Esophagus muscularis mucosa (tissue), 4 donors: ENCODE results near the gene MAP2K6. TPM values are rescaled to one million over a fixed set of nuclear protein-coding genes. Genes with fewer than 3 reads are reported as not detected.

ENCODE experiments used
- DNase-seq: peaks from one replicate; pipeline ENCODE4 v3.0.0-alpha.2; 2017; ENCODE audit errors: extremely low spot score
- H3K27ac ChIP-seq, 4 donors: fragments of 200-600 bp; sonication (generic); replicated peaks in 1 of 4; 1 replicate in 3 of 4; 2 replicates in 1 of 4; pipeline ENCODE4 v1.5.1; 2016 to 2019; ENCODE audit warnings: mild to moderate bottlenecking in 1 of 4
- H3K27me3 ChIP-seq, 4 donors: fragments of 200-600 bp; sonication (generic); one replicate each; pipeline versions ENCODE4 v1.5.1 to v1.6.0; 2016 to 2019
- H3K36me3 ChIP-seq, 4 donors: fragments of 200-600 bp; sonication (generic); one replicate each; pipeline ENCODE4 v1.5.1; 2016 to 2019
- H3K4me1 ChIP-seq, 4 donors: fragments of 200-600 bp; sonication (generic); one replicate each; pipeline ENCODE4 v1.5.1; 2016 to 2019
- H3K4me3 ChIP-seq, 4 donors: fragments of 200-600 bp; sonication (generic); 1 replicate in 2 of 4; 2 replicates in 2 of 4; pipeline ENCODE4 v1.5.1; 2016 to 2019; ENCODE audit warnings: mild to moderate bottlenecking in 4 of 4, moderate library complexity in 1 of 4
- H3K9me3 ChIP-seq, 4 donors: fragments of 200-600 bp; sonication (generic); 1 replicate in 3 of 4; 2 replicates in 1 of 4; pipeline ENCODE4 v1.5.1; 2016 to 2019
- CTCF ChIP-seq, 3 experiments: fragments of 200-600 bp in 2 of 3; fragments of 450-650 bp in 1 of 3; sonication (generic) in 2 of 3; IDR thresholded peaks; one replicate each; pipeline ENCODE4 v1.5.1; 2017 to 2019; ENCODE audit warnings: antibody characterized with exemption in 3 of 3, mild to moderate bottlenecking in 2 of 3, moderate library complexity in 1 of 3
- EP300 ChIP-seq: sonication (generic); formaldehyde crosslinking; IDR thresholded peaks from one replicate; pipeline ENCODE4 v1.6.1; 2017; ENCODE audit warnings: antibody characterized with exemption
- POLR2A ChIP-seq: fragments of 450-650 bp; IDR thresholded peaks from one replicate; pipeline ENCODE4 v1.6.1; 2017; ENCODE audit warnings: antibody characterized with exemption, moderate library complexity, mild to moderate bottlenecking, low read depth
- POLR2AphosphoS5 ChIP-seq, 2 donors: sonication (generic); formaldehyde crosslinking; IDR thresholded peaks; one replicate each; pipeline ENCODE4 v1.6.1; 2017; ENCODE audit warnings: antibody characterized with exemption in 2 of 2
- WGBS: methylation state at CpG from one replicate; pipeline ENCODE4 v1.1.5; 2018; 5-methylcytosine and 5-hydroxymethylcytosine counted together
- intact Hi-C: fragments of 100-400 bp; cut with DNase I; formaldehyde crosslinking; loops from one replicate; pipeline ENCODE4 v1.15.1; 2023
- total RNA-seq, 4 donors: library from RNA; depleted of rRNA; stranded (reverse); fragments of >200 nt; gene quantifications; one replicate each; pipeline versions ENCODE4 v1.1.0 to v1.2.1, GENCODE V29; 2016

The MAP2K6 gene
- total RNA-seq, 4 donors from 2014 or later = 0.83 to 3.1 (median 1.5) TPM

- Histone ChIP-seq H3K36me3 (no peaks in the 10 kb centered on the region), H3K27me3 (no peaks in the 10 kb centered on the region), H3K4me1 (peaks cover 0 to 8% (median 3%) of the 10 kb centered on the region in 4 donors), H3K9me3 (no peaks in the 10 kb centered on the region), H3K27ac (peak overlapping the region in 1 of 4 donors; percentile 10), H3K4me3 (no peak overlapping the region)
- TF ChIP-seq EP300 (no peak), POLR2A (no peak), CTCF (IDR thresholded peaks at IDR 0.05) (no peak), POLR2AphosphoS5 (IDR thresholded peaks at IDR 0.05) (no peak)
- WGBS = 61% methylated on average over 12 of the region's 12 CpGs
- no peak for DNase-seq
- intact Hi-C loops = no loop called here
Measured at GRCh38 chr17:69460963-69461922, 46.7 kb downstream of the MAP2K6 start.

GRCh38 chr17:69461951-69462369 lies 47.5 kb downstream of the MAP2K6 start:
- no peaks in the 10 kb centered on the region for H3K27me3 ChIP-seq
- TF ChIP-seq CTCF (IDR thresholded peaks at IDR 0.05) (no peak), EP300 (no peak), POLR2AphosphoS5 (IDR thresholded peaks at IDR 0.05) (no peak), POLR2A (no peak)
- H3K9me3 ChIP-seq = no peaks in the 10 kb centered on the region
- no peak overlapping the region for H3K4me3 ChIP-seq
- WGBS = 89% methylated on average over 11 of the region's 11 CpGs
- no peak overlapping the region for H3K27ac ChIP-seq
- DNase-seq = no peak
- peaks cover 0 to 8% (median 3%) of the 10 kb centered on the region in 4 donors for H3K4me1 ChIP-seq
- intact Hi-C loops = no loop called here
- no peaks in the 10 kb centered on the region for H3K36me3 ChIP-seq

GRCh38 chr17:69462882-69463281 lies 48.4 kb downstream of the MAP2K6 start:
- H3K9me3 ChIP-seq = no peaks in the 10 kb centered on the region
- TF ChIP-seq CTCF (IDR thresholded peaks at IDR 0.05) (no peak), POLR2A (no peak), EP300 (no peak), POLR2AphosphoS5 (IDR thresholded peaks at IDR 0.05) (no peak)
- no peaks in the 10 kb centered on the region for H3K36me3 ChIP-seq
- H3K27me3 ChIP-seq = no peaks in the 10 kb centered on the region
- peaks cover 0 to 8% (median 3%) of the 10 kb centered on the region in 4 donors for H3K4me1 ChIP-seq
- 93% methylated on average over 8 of the region's 8 CpGs for WGBS
- no peak overlapping the region for H3K27ac ChIP-seq
- H3K4me3 ChIP-seq = no peak overlapping the region
- intact Hi-C loops = no loop called here
- no peak for DNase-seq

DNA sequence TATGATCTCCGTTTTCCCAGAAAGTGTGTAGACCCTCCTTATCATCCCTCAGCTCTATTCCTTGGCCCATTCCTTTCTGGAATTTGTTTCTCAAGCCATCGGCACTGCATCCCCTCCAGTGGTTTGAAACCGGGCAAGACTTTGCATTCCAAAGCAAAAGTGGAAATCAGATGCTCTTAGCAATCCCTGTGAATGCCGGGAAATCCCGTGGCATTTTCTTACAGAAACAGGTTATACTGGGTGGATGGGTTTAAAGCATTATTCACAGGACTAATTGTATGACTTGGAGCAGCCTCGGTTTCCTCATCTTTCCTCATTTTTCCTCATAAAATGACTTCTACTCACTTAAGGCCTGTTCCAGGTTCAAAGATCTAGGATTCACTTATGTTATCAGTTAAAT lies 52.0 kb downstream of the MAP2K6 start:
- no peak for TF ChIP-seq CTCF (IDR thresholded peaks at IDR 0.05)
- TF ChIP-seq POLR2A = no peak
- no peak for TF ChIP-seq EP300
- Histone ChIP-seq H3K36me3 (no peaks in the 10 kb centered on the region), H3K4me1 (peaks cover 0 to 1% (median under 1%) of the 10 kb centered on the region in 4 donors), H3K9me3 (no peaks in the 10 kb centered on the region), H3K27ac (no peak overlapping the region), H3K27me3 (no peaks in the 10 kb centered on the region), H3K4me3 (no peak overlapping the region)
- DNase-seq = no peak
- intact Hi-C loops = no loop called here
- WGBS = 82% methylated on average over 6 of the region's 6 CpGs
